ENCODE measurements around the gene PLEKHB1. TPM values are rescaled to one million over a fixed set of nuclear protein-coding genes. Genes with fewer than 3 reads are reported as not detected.

Gene PLEKHB1
- total RNA-seq, 4 donors from 2014 or later, result 25.1 to 98.8 (median 77.4) TPM

- intact Hi-C loops (cut with DNase I), result no loop called here
- H3K9me3 ChIP-seq, result no peaks in the 10 kb centered on the region
- TF ChIP-seq POLR2A (IDR thresholded peaks at IDR 0.05) (no peak), CTCF (IDR thresholded peaks at IDR 0.05) (no peak)
- H3K4me3 ChIP-seq (replicated peaks in 1 of 3), result no peak overlapping the region
- no peak overlapping the region for H3K27ac ChIP-seq
- WGBS, 2 donors, result 94 to 96% methylated on average over 8 to 9 of the region's 9 CpGs
- peaks cover 10 to 11% of the 10 kb centered on the region in 2 donors for H3K4me1 ChIP-seq
- H3K36me3 ChIP-seq, result no peaks in the 10 kb centered on the region
- no peaks in the 10 kb centered on the region for H3K27me3 ChIP-seq
- DNase-seq, result no peak
Observed at GRCh38 chr11:73651661-73652045, 5.3 kb downstream of the PLEKHB1 start.

- Histone ChIP-seq H3K27me3 (no peaks in the 10 kb centered on the region), H3K27ac (no peak overlapping the region), H3K9me3 (no peaks in the 10 kb centered on the region), H3K36me3 (no peaks in the 10 kb centered on the region), H3K4me1 (peaks cover 10 to 11% of the 10 kb centered on the region in 2 donors), H3K4me3 (replicated peaks in 1 of 3) (no peak overlapping the region)
- no peak for DNase-seq
- intact Hi-C loops (cut with DNase I), result no loop called here
- TF ChIP-seq CTCF (IDR thresholded peaks at IDR 0.05) (no peak), POLR2A (IDR thresholded peaks at IDR 0.05) (no peak)
- 61 to 67% methylated on average over 7 to 8 of the region's 8 CpGs for WGBS, 2 donors
Observed at GRCh38 chr11:73652046-73652730, 5.8 kb downstream of the PLEKHB1 start.

GRCh38 chr11:73652856-73653559 lies 6.6 kb downstream of the PLEKHB1 start:
- Histone ChIP-seq H3K27ac (no peak overlapping the region), H3K4me3 (replicated peaks in 1 of 3) (no peak overlapping the region), H3K36me3 (no peaks in the 10 kb centered on the region), H3K4me1 (peaks cover 7 to 8% of the 10 kb centered on the region in 2 donors), H3K9me3 (no peaks in the 10 kb centered on the region), H3K27me3 (no peaks in the 10 kb centered on the region)
- intact Hi-C loops (cut with DNase I), result no loop called here
- WGBS, 2 donors, result 92 to 95% methylated on average over 6 of the region's 6 CpGs
- DNase-seq, result no peak
- no peak for TF ChIP-seq POLR2A (IDR thresholded peaks at IDR 0.05)
- no peak for TF ChIP-seq CTCF (IDR thresholded peaks at IDR 0.05)

- Histone ChIP-seq H3K9me3 (no peaks in the 10 kb centered on the region), H3K4me1 (no peaks in the 10 kb centered on the region), H3K27me3 (no peaks in the 10 kb centered on the region), H3K27ac (no peak overlapping the region), H3K4me3 (replicated peaks in 1 of 3) (no peak overlapping the region), H3K36me3 (no peaks in the 10 kb centered on the region)
- TF ChIP-seq POLR2A (IDR thresholded peaks at IDR 0.05) (no peak), CTCF (IDR thresholded peaks at IDR 0.05) (no peak)
- no peak for DNase-seq
- intact Hi-C loops (cut with DNase I), result no loop called here
- WGBS, 2 donors, result 95 to 97% methylated on average over 5 of the region's 5 CpGs
Observed at GRCh38 chr11:73653996-73654395, 7.6 kb downstream of the PLEKHB1 start.

- no peaks in the 10 kb centered on the region for H3K27me3 ChIP-seq
- no peaks in the 10 kb centered on the region for H3K9me3 ChIP-seq
- no peak overlapping the region for H3K4me3 ChIP-seq (replicated peaks in 1 of 3)
- no peak for DNase-seq
- no peaks in the 10 kb centered on the region for H3K36me3 ChIP-seq
- no peak overlapping the region for H3K27ac ChIP-seq
- TF ChIP-seq POLR2A (IDR thresholded peaks at IDR 0.05), result no peak
- TF ChIP-seq CTCF (IDR thresholded peaks at IDR 0.05), result no peak
- H3K4me1 ChIP-seq, result no peaks in the 10 kb centered on the region
- 86 to 87% methylated on average over 7 of the region's 7 CpGs for WGBS, 2 donors
- intact Hi-C loops (cut with DNase I), result no loop called here
Observed at GRCh38 chr11:73654482-73655021, 8.2 kb downstream of the PLEKHB1 start.

Data from thyroid gland (tissue), 4 donors.